CD4-positive, alpha-beta memory T cell (primary cell): ENCODE measurements around the gene COLGALT1. TPM values are rescaled to one million over a fixed set of nuclear protein-coding genes. Genes with fewer than 3 reads are reported as not detected.

Source experiments
- CTCF ChIA-PET: fragments of 350-600 bp; sonication (Branson Sonifier 250); formaldehyde crosslinking; loops from one replicate; lab custom pipeline; 2021; ENCODE audit warnings: inconsistent platforms; ENCODE audit not compliant: partially characterized antibody; lab: Charles Lee
- POLR2A ChIA-PET: fragments of 350-600 bp; sonication (Branson Sonifier 250); formaldehyde crosslinking; loops from one replicate; lab custom pipeline; 2021; ENCODE audit not compliant: partially characterized antibody; lab: Charles Lee
- DNase-seq, 5 donors: peaks; one replicate each; pipeline versions ENCODE4 v3.0.0 to v3.0.0-alpha.2; 2020 to 2022; ENCODE audit warnings: mixed read lengths in 1 of 5
- H3K27ac ChIP-seq: one replicate; pipeline ENCODE4 v1.7.0; 2013; ENCODE audit warnings: low read depth, low read length
- H3K27me3 ChIP-seq: 2 replicates; pipeline ENCODE4 v1.7.0; 2013; ENCODE audit warnings: mild to moderate bottlenecking, low read length, moderate library complexity; ENCODE audit not compliant: insufficient read depth
- H3K36me3 ChIP-seq: 2 replicates; pipeline ENCODE4 v1.7.0; 2013; ENCODE audit warnings: mild to moderate bottlenecking, low read length, moderate library complexity; ENCODE audit not compliant: insufficient read depth
- H3K4me1 ChIP-seq: 2 replicates; pipeline ENCODE4 v1.7.0; 2013; ENCODE audit warnings: mild to moderate bottlenecking, low read length, moderate library complexity; ENCODE audit not compliant: insufficient read depth
- H3K4me3 ChIP-seq, 2 donors: one replicate each; pipeline ENCODE4 v1.7.0; 2013; ENCODE audit warnings: low read length in 2 of 2, mild to moderate bottlenecking in 1 of 2
- H3K9me3 ChIP-seq, 2 donors: one replicate each; pipeline ENCODE4 v1.7.0; 2013; ENCODE audit warnings: low read length in 2 of 2, control low read depth in 1 of 2; ENCODE audit not compliant: control insufficient read depth in 1 of 2
- H3K27ac Mint-ChIP-seq, 7 donors: one replicate each; pipeline ENCODE4 v1.8.0; 2020 to 2021; ENCODE audit warnings: mixed read lengths in 7 of 7, mild to moderate bottlenecking in 6 of 7, inconsistent platforms in 3 of 7, moderate library complexity in 3 of 7
- H3K27me3 Mint-ChIP-seq, 2 donors: one replicate each; pipeline ENCODE4 v1.8.0; 2020 to 2021; ENCODE audit warnings: mixed read lengths in 2 of 2
- H3K36me3 Mint-ChIP-seq, 2 donors: one replicate each; pipeline ENCODE4 v1.8.0; 2020 to 2021; ENCODE audit warnings: mixed read lengths in 2 of 2, inconsistent platforms in 1 of 2, mild to moderate bottlenecking in 1 of 2
- H3K4me1 Mint-ChIP-seq, 4 donors: one replicate each; pipeline ENCODE4 v1.8.0; 2020 to 2021; ENCODE audit warnings: mixed read lengths in 4 of 4, mild to moderate bottlenecking in 1 of 4
- H3K4me3 Mint-ChIP-seq, 8 donors: one replicate each; pipeline ENCODE4 v1.8.0; 2020 to 2021; ENCODE audit warnings: mixed read lengths in 8 of 8, mild to moderate bottlenecking in 7 of 8, moderate library complexity in 6 of 8, inconsistent platforms in 3 of 8
- H3K9me3 Mint-ChIP-seq, 8 donors: one replicate each; pipeline ENCODE4 v1.8.0; 2020 to 2021; ENCODE audit warnings: mixed read lengths in 8 of 8, mild to moderate bottlenecking in 5 of 8, inconsistent platforms in 3 of 8, moderate library complexity in 1 of 8
- intact Hi-C: fragments of 100-400 bp; cut with micrococcal nuclease; formaldehyde crosslinking; loops from one replicate; pipeline ENCODE4 v1.15.1; 2023
- polyA plus RNA-seq, 2 donors: library from polyadenylated mRNA; unstranded; fragments of 300-500 nt; fragmentation: Illumina TruSeq; gene quantifications; one replicate each; pipeline ENCODE4 v1.2.3, GENCODE V29; 2021
- total RNA-seq, 2 experiments: library from RNA; stranded (reverse); gene quantifications; one replicate each; pipeline ENCODE4 v1.2.3, GENCODE V29; 2021

COLGALT1 gene
- total and polyA plus RNA-seq, 4 experiments from 2014 or later = 14.1 to 74.7 (median 46.6) TPM

GRCh38 chr19:17577457-17578097 lies 22.1 kb downstream of the COLGALT1 start:
- H3K9me3 Mint-ChIP-seq = no peaks in the 10 kb centered on the region
- DNase-seq = no peak
- Histone ChIP-seq H3K36me3 (peaks cover 43% of the 10 kb centered on the region), H3K4me1 (no peaks in the 10 kb centered on the region), H3K27ac (no peak overlapping the region), H3K4me3 (no peak overlapping the region), H3K9me3 (no peaks in the 10 kb centered on the region), H3K27me3 (no peaks in the 10 kb centered on the region)
- peaks cover 27 to 53% of the 10 kb centered on the region in 2 donors for H3K36me3 Mint-ChIP-seq
- H3K27me3 Mint-ChIP-seq = no peaks in the 10 kb centered on the region
- H3K4me3 Mint-ChIP-seq = no peak overlapping the region
- intact Hi-C loops = no loop called here
- CTCF ChIA-PET = no interaction called here
- peak overlapping the region in 2 of 7 donors; percentile 53 to 70 for H3K27ac Mint-ChIP-seq
- peaks cover 0 to 9% (median 2%) of the 10 kb centered on the region in 4 donors for H3K4me1 Mint-ChIP-seq
- POLR2A ChIA-PET = no interaction called here

GRCh38 chr19:17579661-17580244 lies 24.3 kb downstream of the COLGALT1 start:
- Histone ChIP-seq H3K4me3 (no peak overlapping the region), H3K36me3 (peaks cover 42% of the 10 kb centered on the region), H3K27ac (no peak overlapping the region), H3K4me1 (no peaks in the 10 kb centered on the region), H3K9me3 (no peaks in the 10 kb centered on the region), H3K27me3 (no peaks in the 10 kb centered on the region)
- CTCF ChIA-PET = interaction anchor here (1.0 kb wide), 1 partner anchor 84 kb away, joined by 4 read pairs; no protein-coding TSS in a partner anchor
- DNase-seq = peak in 2 of 5 donors; percentile 8 to 11
- H3K9me3 Mint-ChIP-seq = no peaks in the 10 kb centered on the region
- H3K4me1 Mint-ChIP-seq = peaks cover 0 to 4% (median under 1%) of the 10 kb centered on the region in 4 donors
- no peaks in the 10 kb centered on the region for H3K27me3 Mint-ChIP-seq
- intact Hi-C loops = no loop called here
- peak overlapping the region in 1 of 7 donors; percentile 84 for H3K27ac Mint-ChIP-seq
- peaks cover 24 to 46% of the 10 kb centered on the region in 2 donors for H3K36me3 Mint-ChIP-seq
- no peak overlapping the region for H3K4me3 Mint-ChIP-seq
- POLR2A ChIA-PET = interaction anchor here (0.5 kb wide), 1 partner anchor 140 kb away, joined by 3 read pairs; the partner anchor contains the start of gene MAP1S

DNA sequence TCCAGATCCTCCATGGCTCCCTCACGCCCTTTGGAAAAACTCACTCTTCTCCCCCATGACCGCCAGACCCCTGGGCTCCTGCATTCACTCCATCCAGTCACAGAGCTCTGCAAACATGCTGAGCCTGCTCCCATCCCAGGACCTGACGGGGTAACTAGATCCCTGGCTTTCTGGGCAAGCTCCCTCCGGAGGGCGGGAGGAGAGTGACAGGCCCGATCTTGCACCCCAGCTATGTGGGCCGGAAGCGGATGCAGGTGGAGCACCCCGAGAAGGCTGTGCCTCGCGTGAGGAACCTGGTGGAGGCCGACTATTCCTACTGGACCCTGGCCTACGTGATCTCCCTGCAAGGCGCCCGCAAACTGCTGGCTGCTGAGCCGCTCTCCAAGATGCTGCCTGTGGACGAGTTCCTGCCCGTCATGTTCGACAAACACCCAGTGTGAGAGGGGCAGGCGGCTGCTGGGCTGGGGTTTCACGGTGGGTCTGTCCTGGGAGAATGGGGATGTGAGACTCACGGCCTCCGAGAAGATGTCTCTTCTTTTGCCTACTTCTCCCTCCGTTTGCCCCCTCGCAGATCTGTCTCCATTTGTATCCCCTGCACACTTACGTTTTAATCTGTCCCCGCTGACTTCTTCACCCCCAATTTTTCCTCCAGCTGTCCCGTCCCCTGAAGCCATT lies 25.2 kb downstream of the COLGALT1 start:
- Histone ChIP-seq H3K4me1 (no peaks in the 10 kb centered on the region), H3K27ac (no peak overlapping the region), H3K36me3 (peaks cover 42% of the 10 kb centered on the region), H3K4me3 (no peak overlapping the region), H3K9me3 (no peaks in the 10 kb centered on the region), H3K27me3 (no peaks in the 10 kb centered on the region)
- Mint-ChIP-seq H3K27me3 (no peaks in the 10 kb centered on the region), H3K4me3 (no peak overlapping the region), H3K36me3 (peaks cover 24 to 46% of the 10 kb centered on the region in 2 donors), H3K27ac (no peak overlapping the region), H3K4me1 (peaks cover 0 to 4% (median under 1%) of the 10 kb centered on the region in 4 donors), H3K9me3 (no peaks in the 10 kb centered on the region)
- CTCF ChIA-PET = no interaction called here
- no peak for DNase-seq
- intact Hi-C loops = no loop called here
- POLR2A ChIA-PET = no interaction called here

DNA sequence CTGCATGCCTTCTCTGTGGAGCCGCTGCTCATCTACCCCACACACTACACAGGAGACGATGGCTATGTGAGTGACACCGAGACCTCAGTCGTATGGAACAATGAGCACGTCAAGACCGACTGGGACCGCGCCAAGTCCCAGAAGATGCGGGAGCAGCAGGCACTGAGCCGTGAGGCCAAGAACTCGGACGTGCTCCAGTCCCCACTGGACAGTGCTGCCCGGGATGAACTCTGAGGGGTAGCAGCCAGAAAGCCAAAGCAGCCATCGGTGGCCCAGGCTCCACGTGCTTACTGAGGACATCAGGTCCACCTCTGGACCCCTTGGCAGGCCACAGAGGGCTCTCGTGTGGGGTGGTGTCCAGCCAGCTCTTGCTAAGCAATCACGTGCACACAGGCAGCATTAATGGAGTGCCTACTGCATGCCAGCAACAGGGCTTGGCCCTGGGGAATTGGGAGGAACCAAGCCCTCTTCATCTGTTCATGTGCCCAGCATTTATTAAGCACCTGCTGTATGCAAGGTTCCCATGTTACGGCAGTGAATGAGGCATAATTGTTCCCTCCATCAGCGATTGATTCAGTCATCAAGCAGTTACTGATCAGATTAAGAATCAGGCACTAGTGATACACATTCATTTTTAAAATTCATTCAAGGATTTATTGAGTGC lies 25.9 kb downstream of the COLGALT1 start:
- Histone ChIP-seq H3K27ac (no peak overlapping the region), H3K36me3 (peaks cover 36% of the 10 kb centered on the region), H3K4me1 (no peaks in the 10 kb centered on the region), H3K4me3 (no peak overlapping the region), H3K9me3 (no peaks in the 10 kb centered on the region), H3K27me3 (no peaks in the 10 kb centered on the region)
- H3K9me3 Mint-ChIP-seq = no peaks in the 10 kb centered on the region
- no peaks in the 10 kb centered on the region for H3K27me3 Mint-ChIP-seq
- POLR2A ChIA-PET = no interaction called here
- DNase-seq = no peak
- peaks cover 24 to 42% of the 10 kb centered on the region in 2 donors for H3K36me3 Mint-ChIP-seq
- intact Hi-C loops = no loop called here
- no peak overlapping the region for H3K4me3 Mint-ChIP-seq
- peaks cover 0 to 4% (median under 1%) of the 10 kb centered on the region in 4 donors for H3K4me1 Mint-ChIP-seq
- CTCF ChIA-PET = interaction anchor here (0.7 kb wide), 1 partner anchor 8 kb away, joined by 3 read pairs; no protein-coding TSS in a partner anchor
- H3K27ac Mint-ChIP-seq = no peak overlapping the region

- Mint-ChIP-seq H3K27me3 (no peaks in the 10 kb centered on the region), H3K4me3 (no peak overlapping the region), H3K9me3 (no peaks in the 10 kb centered on the region), H3K36me3 (peaks cover 24 to 39% of the 10 kb centered on the region in 2 donors), H3K27ac (no peak overlapping the region), H3K4me1 (peaks cover 0 to 4% (median 0%) of the 10 kb centered on the region in 4 donors)
- no peak overlapping the region for H3K4me3 ChIP-seq
- no peak overlapping the region for H3K27ac ChIP-seq
- no peaks in the 10 kb centered on the region for H3K27me3 ChIP-seq
- no peak for DNase-seq
- ChIA-PET POLR2A (interaction anchor here (0.6 kb wide), 1 partner anchor 72 kb away, joined by 3 read pairs; no protein-coding TSS in a partner anchor), CTCF (interaction anchor here (1.8 kb wide), 1 partner anchor 9 kb away, joined by 6 read pairs; no protein-coding TSS in a partner anchor)
- intact Hi-C loops = no loop called here
- no peaks in the 10 kb centered on the region for H3K9me3 ChIP-seq
- H3K36me3 ChIP-seq = peaks cover 35% of the 10 kb centered on the region
- H3K4me1 ChIP-seq = no peaks in the 10 kb centered on the region
These were observed 27.2 kb downstream of the COLGALT1 start for GRCh38 chr19:17582613-17583012.

GRCh38 chr19:17584132-17584531 lies 28.7 kb downstream of the COLGALT1 start:
- Mint-ChIP-seq H3K27ac (no peak overlapping the region), H3K4me1 (peaks cover 0 to 4% (median 0%) of the 10 kb centered on the region in 4 donors), H3K27me3 (no peaks in the 10 kb centered on the region), H3K9me3 (no peaks in the 10 kb centered on the region), H3K4me3 (no peak overlapping the region), H3K36me3 (peaks cover 22 to 31% of the 10 kb centered on the region in 2 donors)
- DNase-seq = no peak
- intact Hi-C loops = no loop called here
- no peaks in the 10 kb centered on the region for H3K9me3 ChIP-seq
- no peak overlapping the region for H3K27ac ChIP-seq
- H3K4me1 ChIP-seq = no peaks in the 10 kb centered on the region
- H3K27me3 ChIP-seq = no peaks in the 10 kb centered on the region
- ChIA-PET POLR2A (no interaction called here), CTCF (interaction anchor here (1.8 kb wide), 1 partner anchor 11 kb away, joined by 6 read pairs; no protein-coding TSS in a partner anchor)
- no peak overlapping the region for H3K4me3 ChIP-seq
- H3K36me3 ChIP-seq = peaks cover 25% of the 10 kb centered on the region
